Omental fat pad (tissue), 4 donors: ENCODE measurements around the gene CD300A. TPM values are rescaled to one million over a fixed set of nuclear protein-coding genes. Genes with fewer than 3 reads are reported as not detected.

Source experiments
- ATAC-seq: fragments of 150-250 bp; one replicate; pipeline ENCODE4 v1.9.1; 2016; ENCODE audit warnings: mild to moderate bottlenecking, moderate library complexity; ENCODE audit not compliant: low FRiP score
- DNase-seq: peaks from one replicate; pipeline ENCODE4 v3.0.0-alpha.2; 2019; ENCODE audit warnings: low spot score
- CTCF ChIP-seq, 3 donors: fragments of 450-650 bp; IDR thresholded peaks; one replicate each; pipeline ENCODE4 v1.5.1; 2016 to 2017; ENCODE audit warnings: antibody characterized with exemption in 3 of 3, mild to moderate bottlenecking in 3 of 3, moderate library complexity in 2 of 3
- total RNA-seq, 4 donors: library from RNA; depleted of rRNA; stranded (reverse); fragments of >200 nt; gene quantifications; one replicate each; pipeline ENCODE4 v1.1.0, GENCODE V29; 2016

The CD300A gene
- total RNA-seq, 4 donors from 2014 or later, result 4.8 to 24.6 (median 16.6) TPM

- no peak for DNase-seq
- ATAC-seq, result no peak
- TF ChIP-seq CTCF (IDR thresholded peaks at IDR 0.05), result no peak
Measured at GRCh38 chr17:74520790-74521480, 54.5 kb downstream of the CD300A start.

DNA sequence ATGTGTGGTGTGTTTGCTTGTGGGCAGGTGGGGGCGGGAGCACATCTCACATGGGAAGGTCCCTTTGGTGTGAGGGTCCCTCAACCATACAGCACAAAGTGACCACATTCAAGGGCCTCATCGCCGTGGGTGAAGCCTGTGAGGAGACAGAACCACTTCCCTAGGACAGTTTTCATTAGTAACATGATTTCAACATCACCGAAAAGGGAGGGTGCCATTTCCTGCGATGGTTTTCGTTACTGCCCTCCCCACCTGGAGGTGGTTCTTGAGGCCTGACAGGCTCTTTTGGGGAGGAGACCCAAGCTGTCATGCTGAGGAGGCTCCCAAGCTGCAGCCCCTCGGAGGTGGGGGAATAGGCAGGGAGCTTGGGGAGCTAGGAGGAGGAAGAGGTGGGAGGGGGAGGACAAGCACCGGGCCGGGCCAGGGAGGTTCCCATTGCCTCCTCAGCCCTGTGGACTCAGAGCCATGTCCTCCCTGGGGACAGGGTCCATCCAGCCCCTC, 55.3 kb downstream of the CD300A start:
- no peak for ATAC-seq
- no peak for DNase-seq
- no peak for TF ChIP-seq CTCF (IDR thresholded peaks at IDR 0.05)

GRCh38 chr17:74522381-74523105, 56.1 kb downstream of the CD300A start:
- DNase-seq (no peak), ATAC-seq (no peak)
- TF ChIP-seq CTCF (IDR thresholded peaks at IDR 0.05), result no peak

DNA sequence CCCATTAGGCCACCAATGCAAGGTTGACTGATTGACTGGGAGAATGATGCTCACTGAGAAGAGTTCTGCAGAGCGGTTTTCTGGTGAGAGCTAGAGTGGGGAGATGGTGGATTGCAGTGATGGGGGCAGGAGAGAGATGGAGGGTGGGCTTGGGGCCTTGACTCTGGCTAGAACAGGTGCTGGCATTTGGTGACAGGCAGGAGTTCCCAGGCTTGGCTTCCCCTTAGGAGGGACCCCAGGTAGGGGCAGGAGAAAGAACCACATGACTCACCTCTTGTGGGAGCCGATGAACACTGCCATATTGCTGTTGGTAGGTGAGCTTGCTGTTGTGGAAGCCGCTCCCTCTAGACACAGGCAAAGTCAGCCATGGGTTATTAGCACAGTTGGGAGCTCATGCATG, 56.9 kb downstream of the CD300A start:
- DNase-seq (no peak), ATAC-seq (no peak)
- no peak for TF ChIP-seq CTCF (IDR thresholded peaks at IDR 0.05)

DNA sequence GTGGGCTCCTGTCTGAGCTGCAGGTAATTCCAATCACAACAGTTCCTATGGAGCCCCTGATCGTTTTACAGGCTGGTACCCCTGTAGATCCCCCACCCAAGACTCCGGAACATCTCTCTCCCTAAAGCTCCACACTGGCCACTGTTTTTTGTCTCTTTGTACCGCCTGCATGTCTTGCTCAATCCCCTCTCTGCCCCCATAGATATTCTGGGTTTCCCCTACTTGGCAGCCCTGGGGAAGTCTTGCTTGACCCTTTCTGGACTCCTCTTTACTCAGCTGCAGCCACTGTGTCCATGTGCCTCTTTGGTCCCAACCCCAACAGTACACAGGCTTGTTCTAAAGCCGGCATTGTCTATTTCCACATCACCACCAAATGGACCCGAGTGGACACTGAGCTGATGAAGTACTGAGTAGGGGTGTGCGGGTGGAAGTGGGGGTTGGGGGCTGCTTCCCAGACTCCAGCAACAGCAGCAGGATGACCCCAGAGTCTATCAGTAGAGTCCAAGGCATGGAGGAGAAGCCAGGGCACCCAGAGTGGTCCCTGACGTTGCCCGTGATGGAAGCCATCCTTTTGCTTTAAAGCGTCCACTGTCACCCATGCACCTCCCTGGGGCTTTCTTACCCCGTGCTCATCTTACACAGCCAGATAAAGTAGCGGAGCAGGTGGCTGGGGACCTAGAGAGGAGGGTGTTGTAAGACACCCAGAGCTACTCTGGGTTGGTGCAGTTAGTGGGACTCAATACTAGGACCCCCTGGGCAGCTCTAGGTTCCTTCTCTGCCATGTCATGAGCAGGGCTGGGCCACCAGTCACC, 58.4 kb downstream of the CD300A start:
- no peak for DNase-seq
- TF ChIP-seq CTCF (IDR thresholded peaks at IDR 0.05), result no peak
- ATAC-seq, result no peak

DNA sequence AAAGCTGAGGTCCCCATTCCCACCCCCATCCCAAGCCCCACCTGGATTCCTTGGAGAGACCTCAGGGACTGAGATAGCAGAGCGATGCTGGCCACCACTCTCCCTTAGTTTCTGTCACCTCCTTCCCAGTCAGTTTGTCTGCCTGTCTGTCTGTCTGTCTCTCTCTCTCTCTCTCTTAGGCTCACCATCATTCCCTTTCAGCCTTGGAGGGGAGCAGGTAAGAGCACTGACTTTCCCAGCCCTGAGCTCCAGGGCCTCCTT, 59.0 kb downstream of the CD300A start:
- ATAC-seq (no peak), DNase-seq (no peak)
- no peak for TF ChIP-seq CTCF (IDR thresholded peaks at IDR 0.05)
